ENCODE data around the gene ALKAL2. TPM values are rescaled to one million over a fixed set of nuclear protein-coding genes. Genes with fewer than 3 reads are reported as not detected.

Gene ALKAL2
- total RNA-seq, 2 donors from 2014 or later = 0.44 to 0.53 TPM

GRCh38 chr2:263022-263738 lies 24.7 kb downstream of the ALKAL2 start:
- Mint-ChIP-seq H3K27me3 (ENCODE audit: insufficient read depth) (peaks cover 11% of the 10 kb centered on the region), H3K4me1 (peaks cover 21% of the 10 kb centered on the region), H3K36me3 (ENCODE audit: low read depth) (peaks cover 25% of the 10 kb centered on the region), H3K9me3 (peaks cover 11% of the 10 kb centered on the region), H3K4me3 (peak overlapping the region; percentile 93), H3K27ac (no peak overlapping the region)
- Histone ChIP-seq H3K36me3 (ENCODE audit: control insufficient read depth, insufficient read depth, low read length) (no peaks in the 10 kb centered on the region), H3K27ac (ENCODE audit: low read depth, low read length) (no peak overlapping the region), H3K9ac (ENCODE audit: extremely low read depth, low read length, poor library complexity, severe bottlenecking) (no peak overlapping the region), H3K4me3 (ENCODE audit: low read length) (peak overlapping the region; percentile 71), H3K4me1 (ENCODE audit: control insufficient read depth, insufficient read depth, low read length) (no peaks in the 10 kb centered on the region), H3K27me3 (ENCODE audit: control insufficient read depth, insufficient read depth, low read length, poor library complexity, severe bottlenecking) (no peaks in the 10 kb centered on the region), H3K9me3 (ENCODE audit: control insufficient read depth, low read length) (peaks cover 10% of the 10 kb centered on the region)
- 73 to 81% methylated on average over 28 to 42 of the region's 42 CpGs for WGBS, 2 experiments (ENCODE audit: insufficient coverage in 1 of 2, insufficient read length in 1 of 2)
- no peak for DNase-seq
- no peak for TF ChIP-seq CTCF (conservative IDR thresholded peaks at IDR 0.05)

- no peak overlapping the region for H3K27ac Mint-ChIP-seq
- H3K9me3 Mint-ChIP-seq = peaks cover 22% of the 10 kb centered on the region
- no peak overlapping the region for H3K4me3 ChIP-seq (ENCODE audit: low read length)
Observed at GRCh38 chr2:262117-262516, 25.8 kb downstream of the ALKAL2 start.

GRCh38 chr2:260507-261161 lies 27.3 kb downstream of the ALKAL2 start:
- Mint-ChIP-seq H3K4me3 (no peak overlapping the region), H3K36me3 (ENCODE audit: low read depth) (peaks cover 30% of the 10 kb centered on the region), H3K27ac (no peak overlapping the region)

More at GRCh38 chr2:262117-262516, 25.8 kb downstream of the ALKAL2 start:
- H3K4me1 Mint-ChIP-seq = peaks cover 18% of the 10 kb centered on the region
- DNase-seq = no peak
- no peak overlapping the region for H3K9ac ChIP-seq (ENCODE audit: extremely low read depth, low read length, poor library complexity, severe bottlenecking)
- no peak overlapping the region for H3K27ac ChIP-seq (ENCODE audit: low read depth, low read length)
- peaks cover 21% of the 10 kb centered on the region for H3K9me3 ChIP-seq (ENCODE audit: control insufficient read depth, low read length)
- peak overlapping the region; percentile 93 for H3K4me3 Mint-ChIP-seq
- TF ChIP-seq CTCF (conservative IDR thresholded peaks at IDR 0.05) = no peak
- peaks cover 11% of the 10 kb centered on the region for H3K27me3 Mint-ChIP-seq (ENCODE audit: insufficient read depth)
- H3K36me3 ChIP-seq (ENCODE audit: control insufficient read depth, insufficient read depth, low read length) = no peaks in the 10 kb centered on the region
- H3K36me3 Mint-ChIP-seq (ENCODE audit: low read depth) = peaks cover 31% of the 10 kb centered on the region
- WGBS, 2 experiments (ENCODE audit: insufficient coverage in 1 of 2, insufficient read length in 1 of 2) = 75 to 89% methylated on average over 1 to 3 of the region's 3 CpGs
- no peaks in the 10 kb centered on the region for H3K4me1 ChIP-seq (ENCODE audit: control insufficient read depth, insufficient read depth, low read length)
- no peaks in the 10 kb centered on the region for H3K27me3 ChIP-seq (ENCODE audit: control insufficient read depth, insufficient read depth, low read length, poor library complexity, severe bottlenecking)

More at GRCh38 chr2:260507-261161, 27.3 kb downstream of the ALKAL2 start:
- H3K27ac ChIP-seq (ENCODE audit: low read depth, low read length) = no peak overlapping the region
- H3K4me3 ChIP-seq (ENCODE audit: low read length) = peak overlapping the region; percentile 39
- Mint-ChIP-seq H3K4me1 (peaks cover 12% of the 10 kb centered on the region), H3K27me3 (ENCODE audit: insufficient read depth) (peaks cover 11% of the 10 kb centered on the region), H3K9me3 (peaks cover 27% of the 10 kb centered on the region)
- no peak for TF ChIP-seq CTCF (conservative IDR thresholded peaks at IDR 0.05)
- no peaks in the 10 kb centered on the region for H3K4me1 ChIP-seq (ENCODE audit: control insufficient read depth, insufficient read depth, low read length)
- H3K9ac ChIP-seq (ENCODE audit: extremely low read depth, low read length, poor library complexity, severe bottlenecking) = no peak overlapping the region
- no peak for DNase-seq
- 79 to 91% methylated on average over 4 to 6 of the region's 6 CpGs for WGBS, 2 experiments (ENCODE audit: insufficient coverage in 1 of 2, insufficient read length in 1 of 2)
- no peaks in the 10 kb centered on the region for H3K36me3 ChIP-seq (ENCODE audit: control insufficient read depth, insufficient read depth, low read length)
- H3K9me3 ChIP-seq (ENCODE audit: control insufficient read depth, low read length) = peaks cover 22% of the 10 kb centered on the region
- no peaks in the 10 kb centered on the region for H3K27me3 ChIP-seq (ENCODE audit: control insufficient read depth, insufficient read depth, low read length, poor library complexity, severe bottlenecking)

All from endodermal cell (in vitro differentiated cells).